ENCODE results near the gene RNF32. TPM values are rescaled to one million over a fixed set of nuclear protein-coding genes. Genes with fewer than 3 reads are reported as not detected.

RNF32 gene
- total RNA-seq, 1 experiment from 2014 or later: 3.5 TPM

DNA sequence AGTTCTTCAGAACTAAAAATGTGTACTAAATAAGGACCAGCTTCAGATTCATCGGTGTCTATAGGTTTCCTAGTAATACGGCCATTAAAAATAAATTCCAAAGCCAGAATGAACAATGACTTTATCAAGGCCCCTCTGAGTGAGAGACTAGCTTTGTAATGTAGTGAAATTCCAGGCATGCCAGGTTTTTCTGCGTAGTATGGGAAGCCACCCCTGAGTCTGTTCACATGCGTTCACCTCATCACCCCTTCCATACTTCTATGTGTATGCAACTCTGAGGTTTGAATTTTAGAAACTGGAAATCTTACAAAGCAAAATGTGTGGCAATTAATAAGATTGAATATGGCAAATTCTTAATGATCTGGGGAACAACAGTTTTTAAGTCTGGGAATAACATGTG lies 24.5 kb downstream of the RNF32 start:
- TF ChIP-seq SIN3A (IDR thresholded peaks at IDR 0.05; ENCODE audit: borderline replicate concordance, insufficient read depth, low read depth, low read length) (no peak), TCF7L2 (IDR thresholded peaks at IDR 0.05; ENCODE audit: low read depth, low read length) (no peak), POLR2AphosphoS5 (IDR thresholded peaks at IDR 0.05; ENCODE audit: low read depth, low read length) (no peak)
- H3K4me1 ChIP-seq (ENCODE audit: control insufficient read depth, insufficient read depth, low read length): no peaks in the 10 kb centered on the region; the same call in 1 of the 2 replicates
- no peaks in the 10 kb centered on the region for H3K27me3 ChIP-seq (ENCODE audit: control insufficient read depth, insufficient read depth, low read length)
- no peak for ATAC-seq
- ChIA-PET CTCF (no interaction called here), POLR2A (no interaction called here)
- DNase-seq (ENCODE audit: low read depth, low spot score): no peak
- in situ Hi-C loops (cut with HindIII; ENCODE audit: low pct_unique_long_range_greater_than_20kb, low sequenced_read_pairs): no loop called here
- no TSS peak for BruUV-seq (replicated peaks)
- H3K9me3 ChIP-seq (ENCODE audit: control insufficient read depth, insufficient read depth, low read depth, low read length): no peaks in the 10 kb centered on the region
- no peak overlapping the region for H3K4me3 ChIP-seq (ENCODE audit: low read depth in 2 of 2, low read length in 2 of 2)
- no peaks in the 10 kb centered on the region for H3K36me3 ChIP-seq (ENCODE audit: control insufficient read depth, insufficient read depth, low read length)
- H3K27ac ChIP-seq (ENCODE audit: low read length): no peak overlapping the region
- intact Hi-C loops (cut with micrococcal nuclease; ENCODE audit: unreplicated experiment): no loop called here

DNA sequence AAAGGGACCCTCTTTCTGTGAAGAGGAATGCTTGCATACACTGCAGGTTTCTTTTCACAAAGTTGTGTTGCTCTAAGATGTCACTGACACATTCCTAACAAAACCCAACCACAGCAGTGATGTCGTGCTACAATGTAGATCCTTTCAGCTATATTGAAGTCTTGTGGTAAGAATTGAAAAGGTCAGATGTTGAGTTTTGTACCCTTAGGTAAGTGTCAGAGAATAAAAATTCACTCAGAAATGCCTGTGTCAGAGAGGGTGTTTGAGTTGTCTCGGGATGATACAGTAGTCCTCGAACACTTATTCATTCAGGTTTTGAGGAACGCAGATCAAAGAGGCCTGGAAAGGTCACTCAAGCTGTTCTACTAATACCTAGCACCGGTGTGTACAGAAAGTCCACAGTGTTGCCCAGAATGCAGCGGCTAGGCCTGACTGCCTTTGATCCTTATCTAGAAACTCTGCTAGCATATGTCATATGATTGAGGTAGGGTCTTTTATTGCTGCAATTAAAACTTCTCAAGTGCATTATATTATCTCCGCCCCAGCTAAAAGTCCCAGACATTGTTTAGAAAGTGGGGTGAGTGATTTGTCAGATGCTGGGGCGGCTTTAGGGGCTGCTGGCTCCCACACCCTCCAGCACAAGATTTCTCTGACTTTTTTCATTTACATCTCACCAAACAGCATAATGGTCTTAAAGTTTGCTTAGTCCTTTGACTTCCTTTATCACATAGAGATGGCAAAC lies 26.0 kb downstream of the RNF32 start:
- no peak for DNase-seq (ENCODE audit: low read depth, low spot score)

DNA sequence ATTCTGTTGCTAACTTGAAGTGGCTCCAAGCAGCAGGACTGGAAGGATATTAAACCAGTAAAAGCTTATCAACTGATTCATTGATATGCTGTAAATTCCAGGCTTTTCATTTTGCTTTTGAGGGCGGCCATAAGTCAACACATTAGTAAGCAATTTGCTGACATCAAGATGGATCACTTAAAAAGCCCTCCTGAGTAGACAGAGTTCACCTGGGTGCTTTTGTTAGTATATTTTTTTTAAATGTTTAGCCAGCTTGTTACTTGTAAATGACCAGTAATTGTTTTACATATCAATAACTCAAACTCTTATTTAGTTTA lies 26.5 kb downstream of the RNF32 start:
- BruUV-seq (replicated peaks): no TSS peak
- Histone ChIP-seq H3K27ac (ENCODE audit: low read length) (no peak overlapping the region), H3K4me3 (ENCODE audit: low read depth in 2 of 2, low read length in 2 of 2) (no peak overlapping the region), H3K27me3 (ENCODE audit: control insufficient read depth, insufficient read depth, low read length) (no peaks in the 10 kb centered on the region), H3K36me3 (ENCODE audit: control insufficient read depth, insufficient read depth, low read length) (no peaks in the 10 kb centered on the region), H3K4me1 (ENCODE audit: control insufficient read depth, insufficient read depth, low read length) (no peaks in the 10 kb centered on the region; the same call in 1 of the 2 replicates), H3K9me3 (ENCODE audit: control insufficient read depth, insufficient read depth, low read depth, low read length) (no peaks in the 10 kb centered on the region)
- no peak for DNase-seq (ENCODE audit: low read depth, low spot score)
- POLR2A ChIA-PET: no interaction called here
- in situ Hi-C loops (cut with HindIII; ENCODE audit: low pct_unique_long_range_greater_than_20kb, low sequenced_read_pairs): no loop called here
- intact Hi-C loops (cut with micrococcal nuclease; ENCODE audit: unreplicated experiment): no loop called here
- CTCF ChIA-PET: no interaction called here
- TF ChIP-seq, protein P1, sequence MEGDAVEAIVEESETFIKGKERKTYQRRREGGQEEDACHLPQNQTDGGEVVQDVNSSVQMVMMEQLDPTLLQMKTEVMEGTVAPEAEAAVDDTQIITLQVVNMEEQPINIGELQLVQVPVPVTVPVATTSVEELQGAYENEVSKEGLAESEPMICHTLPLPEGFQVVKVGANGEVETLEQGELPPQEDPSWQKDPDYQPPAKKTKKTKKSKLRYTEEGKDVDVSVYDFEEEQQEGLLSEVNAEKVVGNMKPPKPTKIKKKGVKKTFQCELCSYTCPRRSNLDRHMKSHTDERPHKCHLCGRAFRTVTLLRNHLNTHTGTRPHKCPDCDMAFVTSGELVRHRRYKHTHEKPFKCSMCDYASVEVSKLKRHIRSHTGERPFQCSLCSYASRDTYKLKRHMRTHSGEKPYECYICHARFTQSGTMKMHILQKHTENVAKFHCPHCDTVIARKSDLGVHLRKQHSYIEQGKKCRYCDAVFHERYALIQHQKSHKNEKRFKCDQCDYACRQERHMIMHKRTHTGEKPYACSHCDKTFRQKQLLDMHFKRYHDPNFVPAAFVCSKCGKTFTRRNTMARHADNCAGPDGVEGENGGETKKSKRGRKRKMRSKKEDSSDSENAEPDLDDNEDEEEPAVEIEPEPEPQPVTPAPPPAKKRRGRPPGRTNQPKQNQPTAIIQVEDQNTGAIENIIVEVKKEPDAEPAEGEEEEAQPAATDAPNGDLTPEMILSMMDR (IDR thresholded peaks at IDR 0.05): no peak
- TF ChIP-seq, protein P2, sequence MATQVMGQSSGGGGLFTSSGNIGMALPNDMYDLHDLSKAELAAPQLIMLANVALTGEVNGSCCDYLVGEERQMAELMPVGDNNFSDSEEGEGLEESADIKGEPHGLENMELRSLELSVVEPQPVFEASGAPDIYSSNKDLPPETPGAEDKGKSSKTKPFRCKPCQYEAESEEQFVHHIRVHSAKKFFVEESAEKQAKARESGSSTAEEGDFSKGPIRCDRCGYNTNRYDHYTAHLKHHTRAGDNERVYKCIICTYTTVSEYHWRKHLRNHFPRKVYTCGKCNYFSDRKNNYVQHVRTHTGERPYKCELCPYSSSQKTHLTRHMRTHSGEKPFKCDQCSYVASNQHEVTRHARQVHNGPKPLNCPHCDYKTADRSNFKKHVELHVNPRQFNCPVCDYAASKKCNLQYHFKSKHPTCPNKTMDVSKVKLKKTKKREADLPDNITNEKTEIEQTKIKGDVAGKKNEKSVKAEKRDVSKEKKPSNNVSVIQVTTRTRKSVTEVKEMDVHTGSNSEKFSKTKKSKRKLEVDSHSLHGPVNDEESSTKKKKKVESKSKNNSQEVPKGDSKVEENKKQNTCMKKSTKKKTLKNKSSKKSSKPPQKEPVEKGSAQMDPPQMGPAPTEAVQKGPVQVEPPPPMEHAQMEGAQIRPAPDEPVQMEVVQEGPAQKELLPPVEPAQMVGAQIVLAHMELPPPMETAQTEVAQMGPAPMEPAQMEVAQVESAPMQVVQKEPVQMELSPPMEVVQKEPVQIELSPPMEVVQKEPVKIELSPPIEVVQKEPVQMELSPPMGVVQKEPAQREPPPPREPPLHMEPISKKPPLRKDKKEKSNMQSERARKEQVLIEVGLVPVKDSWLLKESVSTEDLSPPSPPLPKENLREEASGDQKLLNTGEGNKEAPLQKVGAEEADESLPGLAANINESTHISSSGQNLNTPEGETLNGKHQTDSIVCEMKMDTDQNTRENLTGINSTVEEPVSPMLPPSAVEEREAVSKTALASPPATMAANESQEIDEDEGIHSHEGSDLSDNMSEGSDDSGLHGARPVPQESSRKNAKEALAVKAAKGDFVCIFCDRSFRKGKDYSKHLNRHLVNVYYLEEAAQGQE (IDR thresholded peaks at IDR 0.05; ENCODE audit: insufficient read depth in 1 of 2, low read depth in 2 of 2, low read length in 1 of 2): no peak
- TF ChIP-seq SIN3A (IDR thresholded peaks at IDR 0.05; ENCODE audit: borderline replicate concordance, insufficient read depth, low read depth, low read length): no peak
- TF ChIP-seq TCF7L2 (IDR thresholded peaks at IDR 0.05; ENCODE audit: low read depth, low read length): no peak
- no peak for TF ChIP-seq POLR2AphosphoS5 (IDR thresholded peaks at IDR 0.05; ENCODE audit: low read depth, low read length)
- no peak for ATAC-seq

More for the DNA sequence above, 26.0 kb downstream of the RNF32 start:
- no peaks in the 10 kb centered on the region for H3K27me3 ChIP-seq (ENCODE audit: control insufficient read depth, insufficient read depth, low read length)
- TF ChIP-seq, protein P1 (IDR thresholded peaks at IDR 0.05): no peak
- TF ChIP-seq TCF7L2 (IDR thresholded peaks at IDR 0.05; ENCODE audit: low read depth, low read length) (peak; percentile 56; the same call in 1 of the 2 replicates), POLR2AphosphoS5 (IDR thresholded peaks at IDR 0.05; ENCODE audit: low read depth, low read length) (no peak)
- ChIA-PET POLR2A (no interaction called here), CTCF (no interaction called here)
- H3K4me1 ChIP-seq (ENCODE audit: control insufficient read depth, insufficient read depth, low read length): no peaks in the 10 kb centered on the region; the same call in 1 of the 2 replicates
- H3K9me3 ChIP-seq (ENCODE audit: control insufficient read depth, insufficient read depth, low read depth, low read length): no peaks in the 10 kb centered on the region
- no TSS peak for BruUV-seq (replicated peaks)
- H3K4me3 ChIP-seq (ENCODE audit: low read depth in 2 of 2, low read length in 2 of 2): no peak overlapping the region
- no peaks in the 10 kb centered on the region for H3K36me3 ChIP-seq (ENCODE audit: control insufficient read depth, insufficient read depth, low read length)
- H3K27ac ChIP-seq (ENCODE audit: low read length): no peak overlapping the region
- ATAC-seq: no peak
- in situ Hi-C loops (cut with HindIII; ENCODE audit: low pct_unique_long_range_greater_than_20kb, low sequenced_read_pairs) (no loop called here), intact Hi-C loops (cut with micrococcal nuclease; ENCODE audit: unreplicated experiment) (no loop called here)
